B cell (primary cell): ENCODE measurements around the gene CETN2.
"Not testable (repeated sequence)": the region's sequence is repeated elsewhere in the genome, so short reads cannot be mapped to it uniquely, and the experiment has no call there.

Experiments
- EZH2 ChIP-seq: IDR thresholded peaks from 2 replicates; pipeline ENCODE4 v1.6.1; 2012; ENCODE audit warnings: borderline replicate concordance, low read depth, mild to moderate bottlenecking, moderate library complexity, low read length; ENCODE audit not compliant: insufficient read depth, poor library complexity, severe bottlenecking
- TF ChIP-seq, protein P1 (sequence below): fragments of 200-600 bp; IDR thresholded peaks from one replicate; pipeline ENCODE4 v1.8.0; 2022; ENCODE audit warnings: antibody characterized with exemption, mild to moderate bottlenecking

DNA sequence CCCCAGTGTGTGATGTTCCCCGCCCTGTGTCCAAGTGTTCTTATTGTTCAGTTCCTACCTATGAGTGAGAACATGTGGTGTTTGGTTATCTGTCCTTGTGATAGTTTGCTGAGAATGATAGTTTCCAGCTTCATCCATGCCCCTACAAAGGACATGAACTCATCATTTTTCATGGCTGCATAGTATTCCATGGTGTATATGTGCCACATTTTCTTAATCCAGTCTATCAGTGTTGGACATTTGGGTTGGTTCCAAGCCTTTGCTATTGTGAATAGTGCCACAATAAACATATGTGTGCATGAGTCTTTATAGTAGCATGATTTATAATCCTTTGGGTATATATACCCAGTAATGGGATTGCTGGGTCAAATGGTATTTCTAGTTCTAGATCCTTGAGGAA, 4.9 kb upstream of the CETN2 start:
- TF ChIP-seq, protein P1, sequence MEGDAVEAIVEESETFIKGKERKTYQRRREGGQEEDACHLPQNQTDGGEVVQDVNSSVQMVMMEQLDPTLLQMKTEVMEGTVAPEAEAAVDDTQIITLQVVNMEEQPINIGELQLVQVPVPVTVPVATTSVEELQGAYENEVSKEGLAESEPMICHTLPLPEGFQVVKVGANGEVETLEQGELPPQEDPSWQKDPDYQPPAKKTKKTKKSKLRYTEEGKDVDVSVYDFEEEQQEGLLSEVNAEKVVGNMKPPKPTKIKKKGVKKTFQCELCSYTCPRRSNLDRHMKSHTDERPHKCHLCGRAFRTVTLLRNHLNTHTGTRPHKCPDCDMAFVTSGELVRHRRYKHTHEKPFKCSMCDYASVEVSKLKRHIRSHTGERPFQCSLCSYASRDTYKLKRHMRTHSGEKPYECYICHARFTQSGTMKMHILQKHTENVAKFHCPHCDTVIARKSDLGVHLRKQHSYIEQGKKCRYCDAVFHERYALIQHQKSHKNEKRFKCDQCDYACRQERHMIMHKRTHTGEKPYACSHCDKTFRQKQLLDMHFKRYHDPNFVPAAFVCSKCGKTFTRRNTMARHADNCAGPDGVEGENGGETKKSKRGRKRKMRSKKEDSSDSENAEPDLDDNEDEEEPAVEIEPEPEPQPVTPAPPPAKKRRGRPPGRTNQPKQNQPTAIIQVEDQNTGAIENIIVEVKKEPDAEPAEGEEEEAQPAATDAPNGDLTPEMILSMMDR: not testable (repeated sequence)
- not testable (repeated sequence) for TF ChIP-seq EZH2
